ENCODE results near the gene FCRL1.

Gene FCRL1

DNA sequence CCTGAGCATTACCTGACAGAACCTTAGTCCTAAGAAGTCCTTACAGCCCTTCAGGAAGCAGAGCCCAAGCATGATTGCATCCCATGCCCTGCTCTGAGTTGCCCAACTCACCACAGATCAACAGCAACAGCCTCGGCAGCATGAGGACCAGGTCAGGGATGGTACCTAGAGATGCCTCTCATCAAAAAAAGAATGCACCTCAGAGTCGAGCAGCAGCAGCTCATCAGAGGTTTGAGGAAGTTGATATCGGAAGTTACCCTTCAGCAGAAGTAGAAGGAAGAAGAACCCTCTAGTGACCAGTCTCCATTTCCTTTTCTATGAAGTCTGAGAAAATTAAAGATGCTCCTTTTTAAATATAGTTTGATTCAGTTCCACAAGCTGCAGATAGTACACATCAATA, at the start of gene FCRL1:
Gene FCRL1, minus strand, starts transcription at position 225 of the 400 bp plus-strand sequence. Its CDS starts 83 bp downstream, at position 142.
- DNase-seq (ENCODE audit: low spot score), result no peak

DNA sequence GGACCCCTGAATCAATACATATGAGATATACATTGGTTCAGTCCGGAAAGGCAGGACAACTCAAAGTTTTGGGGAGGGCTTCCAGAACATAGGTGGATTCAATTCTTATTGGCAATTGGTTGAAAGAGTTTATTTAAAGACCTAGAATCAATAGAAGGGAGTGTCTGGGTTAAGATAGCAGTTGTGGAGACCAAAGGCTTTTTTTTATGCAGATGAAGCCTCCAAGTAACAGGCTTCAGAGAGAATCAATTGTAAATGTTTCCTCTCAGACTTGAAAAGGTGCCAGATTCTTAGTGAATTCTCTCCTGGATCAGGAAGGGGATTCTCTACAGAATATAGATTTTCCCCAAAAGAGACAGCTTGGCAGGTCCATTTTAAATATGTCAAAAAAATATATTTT, 48.7 kb upstream of the FCRL1 start:
- DNase-seq (ENCODE audit: low spot score), result no peak

DNA sequence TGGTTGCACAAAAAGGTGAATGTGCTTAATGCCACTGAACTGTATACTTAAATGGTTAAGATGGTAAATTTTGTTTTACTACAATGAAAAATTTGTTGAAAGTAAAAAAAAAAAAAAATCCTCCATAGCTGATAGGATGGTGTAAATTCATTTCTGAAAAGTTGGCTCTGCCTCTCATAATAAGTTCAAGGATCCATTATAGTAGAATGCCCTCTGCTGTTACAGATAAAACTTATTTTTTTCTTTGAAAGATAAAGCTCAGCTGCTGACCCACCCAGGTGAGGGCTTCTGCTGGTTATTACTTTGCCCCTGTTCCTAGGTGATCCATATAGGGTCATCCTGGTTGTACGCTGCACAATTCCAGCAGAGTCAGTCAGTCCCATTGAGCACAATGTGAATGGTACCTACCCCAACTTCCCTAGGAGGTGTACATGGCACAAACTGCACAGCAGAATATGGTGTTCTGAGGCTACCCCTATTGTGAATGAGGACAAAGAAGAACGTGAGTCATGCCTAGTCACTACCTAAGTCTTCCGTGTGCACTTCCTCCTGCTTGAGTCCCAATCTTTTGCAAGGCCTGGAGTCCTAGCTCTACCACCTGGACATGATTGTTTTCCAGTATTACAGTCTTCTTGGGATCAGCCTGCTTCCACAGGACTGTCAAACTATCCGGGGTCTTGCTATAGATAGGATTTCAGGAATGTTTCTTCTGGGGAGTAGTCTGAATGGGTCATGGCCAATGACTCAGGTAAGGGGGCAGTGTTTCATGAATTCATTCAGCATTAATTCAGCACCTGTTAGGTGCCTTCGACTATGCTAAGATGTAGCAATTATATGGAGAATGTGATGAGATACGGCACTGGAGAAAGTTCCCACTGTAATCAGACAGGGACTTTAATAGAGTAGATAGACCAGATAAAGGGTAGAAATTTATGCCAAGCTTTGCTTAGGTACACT, 42.5 kb upstream of the FCRL1 start:
- peak; percentile 7 for DNase-seq (ENCODE audit: low spot score)

DNA sequence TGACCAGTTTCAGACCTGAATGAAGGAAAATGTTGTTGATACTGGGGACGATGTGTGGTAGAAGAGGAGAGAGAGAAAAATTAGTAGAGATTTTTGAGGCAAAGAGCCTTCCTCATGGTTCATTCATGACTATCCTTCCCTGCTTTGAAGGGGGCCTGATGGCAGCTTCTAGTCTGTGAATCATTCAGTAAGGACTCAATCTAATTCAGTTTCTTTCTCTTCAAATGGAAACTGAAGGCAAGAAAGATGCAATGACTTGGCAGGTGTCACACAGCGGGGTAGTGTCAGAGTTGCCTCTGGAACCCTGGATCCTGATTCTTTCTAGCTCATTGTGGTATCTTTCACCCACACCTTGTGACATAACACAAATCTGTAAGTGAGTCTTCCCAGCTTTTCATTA, 36.6 kb upstream of the FCRL1 start:
- DNase-seq (ENCODE audit: low spot score), result no peak

- DNase-seq (ENCODE audit: low spot score), result peak; percentile 19
These were observed 32.6 kb upstream of the FCRL1 start for GRCh38 chr1:157852476-157852875.

DNA sequence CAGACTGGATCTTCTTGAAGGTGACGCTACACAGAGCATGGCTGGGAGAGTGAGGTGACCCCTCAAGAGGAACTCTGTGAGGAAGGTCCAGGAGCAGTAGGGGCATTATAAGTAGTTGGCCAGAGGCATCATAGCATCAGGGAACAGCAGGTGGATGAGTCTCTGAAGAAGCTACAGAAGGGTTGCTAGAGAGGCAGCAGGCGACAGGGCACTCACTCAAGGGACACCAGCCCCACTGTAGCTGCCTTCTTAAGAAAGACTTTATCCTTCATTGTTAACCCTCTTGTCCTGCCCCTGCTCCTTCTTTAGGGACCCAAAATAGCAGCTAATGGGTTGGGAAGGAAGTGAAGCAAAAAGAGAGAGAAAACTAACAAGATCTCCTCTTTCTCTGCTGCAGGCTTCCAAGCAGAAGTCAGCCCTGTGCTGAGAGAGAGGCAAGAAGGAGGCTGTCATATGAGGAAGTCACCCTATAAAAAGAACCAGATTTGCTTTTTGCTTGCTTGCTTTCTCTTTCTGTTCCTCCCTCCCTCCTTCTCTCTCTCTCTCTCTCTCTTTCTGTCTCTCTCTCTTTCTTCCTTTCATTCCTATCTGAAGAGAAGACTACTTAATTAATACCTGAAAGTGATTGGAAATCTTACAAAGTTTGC, 29.4 kb upstream of the FCRL1 start:
- no peak for DNase-seq (ENCODE audit: low spot score)

DNA sequence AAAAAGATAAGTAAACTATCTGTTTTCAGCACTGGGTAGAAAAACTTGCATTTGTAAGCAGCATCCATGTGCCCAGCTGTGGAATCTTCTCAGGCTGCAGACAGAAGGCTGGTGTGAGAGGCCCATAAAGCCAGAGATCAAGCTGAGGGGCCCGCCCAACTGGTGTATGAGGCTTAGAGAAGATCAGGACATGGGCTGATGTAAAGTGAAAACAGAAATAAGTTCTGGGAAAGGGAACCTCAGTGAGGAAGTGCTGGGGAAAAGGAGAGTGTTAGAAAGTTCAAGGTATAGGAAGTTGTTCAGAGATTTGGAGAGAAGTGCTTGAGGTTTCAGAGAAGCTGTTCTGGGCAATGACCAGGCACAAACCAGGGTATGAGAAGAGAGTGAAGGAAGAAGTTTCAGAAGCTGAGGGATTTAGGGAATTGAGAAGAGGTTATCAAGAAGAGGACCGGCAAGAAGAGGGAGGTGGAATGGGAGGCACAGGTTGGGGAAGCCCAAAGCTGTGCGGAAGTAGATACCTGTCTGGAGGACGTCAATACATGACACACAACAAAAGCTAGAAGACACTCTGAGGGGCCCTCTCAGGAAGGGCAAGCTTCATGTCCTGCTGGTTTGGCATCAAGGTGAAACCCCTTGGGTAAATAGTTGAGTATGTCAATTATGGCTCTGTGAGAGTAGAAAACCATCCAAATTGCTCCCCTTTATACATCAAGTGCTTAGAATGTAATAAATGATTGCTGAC, 24.3 kb upstream of the FCRL1 start:
- no peak for DNase-seq (ENCODE audit: low spot score)

GRCh38 chr1:157842939-157843338, 23.0 kb upstream of the FCRL1 start:
- DNase-seq (ENCODE audit: low spot score), result no peak

DNA sequence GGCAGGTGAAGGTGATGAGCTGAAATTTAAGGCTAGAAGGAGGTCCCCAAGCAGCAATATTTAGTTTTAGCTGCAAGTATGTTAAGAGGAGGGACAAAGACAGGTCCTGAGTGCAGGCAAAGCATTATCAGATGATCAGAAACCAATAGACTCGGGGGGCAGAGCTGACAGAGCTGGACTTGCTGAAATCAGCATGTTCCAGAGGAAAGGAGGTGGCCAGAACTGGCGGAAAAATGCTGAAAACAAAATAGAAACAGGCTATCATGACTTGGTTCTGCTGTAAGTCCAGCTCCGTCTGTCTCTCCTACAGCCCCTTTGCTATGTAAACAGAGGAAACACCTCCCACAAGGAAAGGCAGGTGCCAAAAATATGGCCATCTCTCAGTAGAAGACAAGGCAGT, 21.8 kb upstream of the FCRL1 start, which contains the start of gene CD5L:
Gene CD5L, minus strand, starts transcription at position 101 of the 400 bp plus-strand sequence. CDS start 107 bp downstream, outside the sequence.
- no peak for DNase-seq (ENCODE audit: low spot score)

DNA sequence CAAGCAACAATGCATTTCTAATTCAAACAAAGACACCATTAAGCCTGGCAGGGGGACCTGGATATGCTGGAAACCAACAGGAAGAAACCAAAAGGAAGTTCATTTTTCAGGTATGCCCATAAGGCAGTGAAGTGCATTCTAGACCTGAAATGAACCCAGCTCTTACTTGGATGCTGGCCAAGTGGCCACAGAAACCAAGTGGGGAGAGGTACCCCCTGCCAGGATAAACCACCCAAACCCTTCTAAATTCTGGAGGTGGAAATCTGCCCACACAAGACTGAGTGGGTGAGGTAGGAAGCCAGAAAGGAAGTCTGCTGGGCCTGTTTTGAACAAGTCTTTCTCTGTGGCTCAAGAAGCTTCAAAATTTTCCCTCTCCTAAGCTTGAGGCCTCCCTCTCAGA, 19.0 kb upstream of the FCRL1 start:
- DNase-seq (ENCODE audit: low spot score), result no peak

GRCh38 chr1:157834430-157834829, 14.5 kb upstream of the FCRL1 start:
- DNase-seq (ENCODE audit: low spot score), result no peak

DNA sequence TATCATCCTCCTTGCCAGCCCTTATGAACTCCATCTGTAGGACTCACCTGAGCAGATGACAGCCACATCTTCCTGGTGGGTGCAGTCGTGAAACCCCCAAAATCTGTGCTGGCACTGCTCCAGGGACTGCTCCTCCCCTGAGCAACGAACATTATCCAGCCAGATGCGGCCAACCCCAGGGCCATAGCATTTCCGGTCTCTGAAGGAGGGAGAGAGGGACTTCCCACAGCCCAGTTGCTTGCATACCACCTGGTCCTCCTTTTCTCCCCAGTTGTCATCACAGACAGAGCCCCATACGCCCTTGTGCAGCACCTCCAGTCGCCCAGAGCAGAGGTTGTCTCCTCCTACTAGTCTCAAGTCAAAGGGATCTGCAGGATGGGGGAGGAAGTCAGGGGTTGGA, 13.2 kb upstream of the FCRL1 start:
- DNase-seq (ENCODE audit: low spot score), result no peak

GRCh38 chr1:157831968-157832626, 12.2 kb upstream of the FCRL1 start:
- DNase-seq (ENCODE audit: low spot score), result no peak

- DNase-seq (ENCODE audit: low spot score), result no peak
These were observed 11.0 kb upstream of the FCRL1 start for GRCh38 chr1:157830887-157831286.

GRCh38 chr1:157829711-157830110, 9.8 kb upstream of the FCRL1 start:
- no peak for DNase-seq (ENCODE audit: low spot score)

DNA sequence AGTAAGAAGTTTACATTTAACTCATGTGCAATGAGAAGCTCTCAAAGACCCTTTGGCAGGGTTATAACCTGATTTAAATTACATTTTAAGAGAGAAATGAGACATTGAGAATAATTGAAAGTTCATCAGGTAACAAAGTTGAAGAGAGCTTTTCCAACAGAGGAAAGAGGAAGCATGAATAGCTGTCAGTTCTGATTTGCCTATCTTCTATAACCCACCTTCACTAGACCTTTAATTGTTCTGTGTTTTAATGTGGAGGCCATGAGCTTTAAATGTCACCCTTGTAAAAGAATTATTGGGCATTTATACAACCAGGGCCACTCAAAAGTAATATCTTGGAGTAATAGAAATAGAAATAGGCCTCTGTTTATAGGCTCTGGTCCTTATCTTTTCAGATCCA, 9.3 kb upstream of the FCRL1 start:
- no peak for DNase-seq (ENCODE audit: low spot score)

- DNase-seq (ENCODE audit: low spot score), result no peak
These were observed 379 bp upstream of the FCRL1 start for GRCh38 chr1:157820299-157820698.

GRCh38 chr1:157819215-157819614, 705 bp downstream of the FCRL1 start:
- DNase-seq (ENCODE audit: low spot score), result no peak

- no peak for DNase-seq (ENCODE audit: low spot score)
These were observed 6.7 kb downstream of the FCRL1 start for GRCh38 chr1:157813269-157813668.

DNA sequence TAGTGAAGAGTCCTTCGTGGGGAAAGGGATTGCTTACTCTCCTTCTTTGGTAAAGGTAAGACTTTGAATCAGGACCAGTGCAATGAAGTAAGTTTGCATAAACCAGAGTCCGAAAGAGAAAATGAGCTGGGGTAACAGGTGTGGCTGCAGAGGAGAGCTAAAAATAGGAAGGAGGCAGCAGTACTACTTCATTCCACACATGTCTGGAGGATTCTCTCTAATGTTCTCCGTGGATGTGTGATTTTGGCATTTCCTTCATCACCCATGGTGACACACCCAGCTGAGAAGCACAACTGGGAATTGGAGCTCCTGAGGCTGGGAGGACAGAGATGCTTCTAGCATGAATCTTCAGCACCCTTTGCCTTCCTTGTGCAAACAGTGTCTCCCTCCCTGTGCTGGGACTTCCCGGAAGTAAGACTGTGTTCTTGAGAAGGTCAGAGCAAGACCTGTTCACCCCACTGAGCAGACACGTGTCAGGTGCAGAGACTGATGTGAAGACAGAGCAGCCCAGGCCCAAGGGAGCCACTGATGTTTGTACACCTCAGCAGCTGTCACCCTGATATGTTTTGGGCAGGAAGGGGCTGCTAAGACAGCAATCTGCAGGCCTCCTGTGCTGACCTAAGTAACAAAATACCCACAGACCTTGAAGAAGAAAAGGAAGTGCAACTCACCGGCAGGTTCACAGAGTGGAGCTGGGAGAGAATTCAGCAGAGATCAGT, 13.3 kb downstream of the FCRL1 start:
- no peak for DNase-seq (ENCODE audit: low spot score)

DNA sequence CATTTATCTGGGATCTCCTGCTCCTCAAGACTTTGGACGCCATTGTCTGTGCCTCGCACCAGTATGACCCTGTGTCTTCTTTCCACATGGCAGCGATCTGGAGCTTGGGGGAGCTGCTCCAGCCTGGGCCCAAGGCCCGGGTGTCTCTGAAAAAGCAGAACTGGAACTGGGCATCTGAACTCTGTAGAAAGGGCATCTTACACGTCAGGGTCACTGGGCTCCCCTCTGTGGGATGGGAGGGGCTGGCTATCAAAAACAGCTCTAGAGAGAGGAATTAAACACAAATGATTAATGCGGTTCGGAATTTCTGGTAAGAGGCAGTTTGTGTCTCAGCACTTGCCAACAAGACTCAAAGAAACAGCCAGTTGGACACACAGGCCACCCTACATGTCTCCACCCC, 16.1 kb downstream of the FCRL1 start:
- DNase-seq (ENCODE audit: low spot score), result no peak
